DMS153 treated with DMSO at 0.1 percent for 48 hours (cell line): ENCODE results near the gene LMO1.

Experiments
- DNase-seq: peaks from one replicate; lab custom pipeline; 2025; ENCODE audit not compliant: unreplicated experiment; lab: John Stamatoyannopoulos, UW

Gene LMO1

DNA sequence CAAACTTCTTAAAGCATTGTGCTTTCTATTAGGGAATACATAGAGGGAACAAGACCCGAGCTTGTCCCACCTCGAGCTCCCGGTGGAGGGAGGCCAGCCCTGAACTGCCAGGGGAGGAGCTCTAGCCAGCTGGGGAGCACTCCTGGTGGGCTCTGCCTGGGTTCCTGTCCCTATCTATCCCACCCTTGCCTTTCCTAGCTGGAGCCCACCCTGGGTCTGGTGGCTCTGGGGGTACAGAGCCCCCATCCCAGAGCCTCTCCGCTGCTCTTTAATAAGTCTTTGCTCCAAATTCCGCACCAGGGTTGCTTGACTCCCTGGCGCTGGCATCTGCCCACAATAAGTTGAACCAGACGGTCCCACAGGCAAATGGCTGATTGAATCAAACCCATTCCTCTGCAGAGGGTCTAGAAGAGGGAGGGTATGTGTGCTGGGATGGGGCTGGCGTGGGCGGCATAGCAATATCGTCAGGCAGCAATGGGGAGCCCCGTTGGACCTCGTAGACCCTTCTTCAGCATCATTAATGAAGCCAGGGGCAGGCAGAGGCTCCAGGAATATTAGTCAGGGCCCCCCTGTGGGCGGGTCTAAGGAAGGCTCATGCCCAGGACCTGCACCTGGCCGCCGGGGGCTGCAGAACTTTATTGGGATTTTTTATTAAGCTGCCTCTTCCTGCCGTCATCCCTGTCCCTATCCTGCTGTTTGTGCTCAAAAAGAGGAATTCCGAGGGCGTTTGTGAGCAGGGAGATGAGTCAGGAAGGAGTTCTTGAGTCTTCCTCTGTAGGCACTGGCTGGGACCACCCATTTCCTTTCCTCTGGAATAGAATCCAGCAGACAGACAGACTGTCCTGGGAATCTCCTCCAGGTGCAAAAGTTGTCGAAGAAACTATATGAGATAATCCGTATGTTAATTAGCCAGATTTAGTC is 56.3 kb downstream of the LMO1 start:
- no peak for DNase-seq

GRCh38 chr11:8206251-8207079 is 57.2 kb downstream of the LMO1 start:
- DNase-seq, result peak; percentile 54

DNA sequence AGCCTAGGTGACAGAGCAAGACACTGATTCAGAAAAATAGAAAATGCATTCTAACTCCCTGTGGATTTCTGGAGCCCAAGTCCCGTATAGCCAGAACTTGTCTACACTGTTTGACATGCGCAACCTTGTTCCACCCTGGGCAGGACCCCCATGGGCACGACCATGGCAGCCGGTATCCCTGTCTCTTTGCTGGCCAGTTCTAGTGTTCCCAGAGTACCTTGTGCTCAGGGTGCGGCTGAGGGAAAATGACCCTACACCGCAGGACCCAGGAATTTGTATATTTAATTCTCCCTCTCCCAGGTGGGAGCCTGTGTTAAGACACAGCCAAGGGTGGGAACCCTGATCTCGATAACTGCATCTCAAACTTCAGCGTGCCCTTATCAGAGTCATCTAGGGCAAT is 58.1 kb downstream of the LMO1 start:
- DNase-seq, result no peak

GRCh38 chr11:8204596-8204995 is 59.1 kb downstream of the LMO1 start:
- DNase-seq, result no peak

DNA sequence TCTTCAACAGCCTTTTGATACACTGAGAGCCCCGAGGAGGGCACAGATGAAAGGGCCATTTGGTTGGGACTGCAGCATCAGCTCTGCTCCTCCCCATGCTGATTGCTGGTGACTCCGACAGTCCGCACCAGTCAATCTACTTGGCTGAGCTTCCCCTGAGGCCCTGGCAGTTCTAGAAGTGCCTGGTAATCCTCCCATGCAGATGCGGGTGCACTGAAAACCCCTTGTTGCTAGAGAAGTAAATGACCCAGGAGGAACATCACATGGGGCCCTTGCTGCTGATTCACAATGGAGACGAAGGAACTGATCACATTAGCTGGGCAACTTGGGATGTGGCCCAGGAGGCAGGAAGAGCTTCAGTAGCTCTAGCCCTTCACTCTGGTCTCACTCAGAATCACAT is 59.7 kb downstream of the LMO1 start:
- no peak for DNase-seq

DNA sequence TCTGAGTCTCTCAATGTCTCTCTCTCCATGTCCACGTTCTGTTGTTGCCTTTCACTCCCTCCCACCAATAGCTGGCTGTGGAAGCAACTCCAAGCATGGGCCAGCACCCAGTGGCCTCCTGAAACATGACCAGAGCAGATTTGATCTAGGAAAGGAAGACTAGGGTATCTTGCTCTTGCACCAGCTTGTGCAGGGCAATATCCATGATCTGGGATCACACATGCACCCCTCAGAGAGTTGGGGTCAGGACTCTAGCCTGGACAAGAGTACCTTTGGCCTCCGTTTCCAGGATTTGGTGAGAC is 60.3 kb downstream of the LMO1 start:
- DNase-seq, result no peak

GRCh38 chr11:8202516-8203413 is 60.9 kb downstream of the LMO1 start:
- no peak for DNase-seq

- DNase-seq, result no peak
Measured at GRCh38 chr11:8201644-8202365, 61.9 kb downstream of the LMO1 start.

DNA sequence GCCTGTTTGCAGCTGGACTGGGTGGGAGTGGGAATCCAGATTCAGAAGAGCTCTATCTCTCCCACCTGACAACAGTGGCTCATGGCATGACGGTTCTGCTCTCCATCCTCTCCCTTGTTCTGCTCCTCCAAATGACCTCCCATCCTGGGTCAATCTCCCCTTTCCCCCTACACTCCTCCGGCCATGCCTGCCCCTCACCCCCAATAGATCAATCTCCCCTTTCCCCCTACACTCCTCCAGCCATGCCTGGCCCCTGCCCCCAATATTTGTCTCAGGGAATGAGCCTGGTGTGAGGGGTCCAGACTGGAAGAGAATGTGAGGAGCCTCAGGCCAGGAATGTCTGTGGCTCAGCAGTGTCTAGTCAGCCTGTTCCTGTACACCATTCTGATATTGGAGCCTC is 64.0 kb downstream of the LMO1 start:
- no peak for DNase-seq

DNA sequence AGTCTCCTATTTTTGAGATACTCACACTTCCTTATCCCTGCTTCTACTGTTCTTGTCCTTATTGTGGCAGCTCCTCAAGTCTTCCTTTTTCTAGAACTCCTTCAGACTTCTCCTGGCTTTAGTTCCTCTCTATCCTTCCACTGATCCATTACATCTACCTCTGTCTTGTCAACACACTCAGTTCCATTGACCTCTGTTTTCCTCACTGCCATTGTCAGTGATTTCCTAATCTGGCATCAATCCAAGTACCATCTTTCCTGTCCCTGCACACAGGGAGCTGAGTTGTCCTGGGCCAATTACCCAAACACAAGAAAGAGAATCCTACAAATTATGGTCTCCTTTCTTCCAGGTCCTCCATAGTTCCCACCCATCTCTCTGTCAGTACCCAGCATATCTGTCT is 66.9 kb downstream of the LMO1 start:
- DNase-seq, result no peak

GRCh38 chr11:8194956-8195355 is 68.7 kb downstream of the LMO1 start:
- no peak for DNase-seq

DNA sequence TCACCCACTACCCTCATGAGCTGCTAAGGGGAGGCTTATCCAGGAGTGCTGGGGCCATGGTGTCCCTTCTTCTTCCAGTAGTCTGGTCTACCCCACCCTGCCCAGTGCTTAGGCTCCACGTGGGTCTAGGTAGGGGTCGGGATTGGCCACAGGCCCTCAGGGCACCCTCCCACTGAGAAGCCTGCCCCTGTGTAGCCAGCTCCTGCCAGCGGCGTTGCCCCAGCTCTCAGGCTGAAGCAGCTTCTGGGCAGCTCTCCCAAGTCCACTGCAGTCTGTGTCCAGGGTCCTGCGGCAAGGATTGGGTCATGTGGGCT is 70.8 kb downstream of the LMO1 start:
- DNase-seq, result no peak

DNA sequence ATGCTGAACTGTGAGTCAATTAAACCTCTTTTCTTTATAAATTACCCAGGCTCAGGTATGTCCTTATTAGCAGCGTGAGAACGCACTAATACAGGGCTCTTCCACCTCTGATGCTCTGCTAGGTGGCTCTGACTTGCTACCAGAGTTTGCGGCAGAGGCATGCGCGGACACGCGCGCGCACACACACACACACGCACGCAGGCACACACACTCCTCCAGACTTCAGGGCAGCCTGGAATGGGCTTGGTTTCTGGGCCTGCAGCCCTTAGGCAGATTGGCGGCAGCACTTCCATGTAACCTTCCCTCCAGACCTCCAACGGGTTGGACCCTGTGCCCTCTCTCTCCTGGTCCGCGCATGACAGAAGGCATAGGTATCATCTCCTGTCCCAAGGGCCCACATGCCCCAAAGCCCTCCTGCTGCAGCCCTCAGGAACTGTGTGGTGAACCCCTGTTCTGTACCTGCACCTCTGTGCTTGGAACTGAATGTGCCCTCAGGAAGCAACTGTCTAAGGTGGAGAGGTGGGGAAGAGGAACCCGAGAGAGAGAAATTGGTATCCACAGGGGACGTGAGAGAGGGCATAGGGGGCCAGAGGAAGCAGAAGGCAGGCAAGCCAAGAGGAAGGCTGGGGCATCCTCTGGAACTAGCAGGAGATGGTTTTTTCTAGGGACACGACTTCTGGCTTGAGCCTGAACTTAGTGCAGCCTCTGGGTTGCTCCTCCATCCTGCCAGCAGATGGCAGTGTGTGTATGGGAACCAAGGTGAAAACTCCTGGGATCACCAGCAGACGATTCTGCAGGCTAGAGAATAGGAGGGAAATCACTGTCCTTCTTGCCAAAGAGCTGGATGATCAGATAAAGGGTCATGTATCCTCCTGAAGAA is 71.4 kb downstream of the LMO1 start:
- DNase-seq, result peak; percentile 37

GRCh38 chr11:8190431-8190830 is 73.2 kb downstream of the LMO1 start:
- no peak for DNase-seq

DNA sequence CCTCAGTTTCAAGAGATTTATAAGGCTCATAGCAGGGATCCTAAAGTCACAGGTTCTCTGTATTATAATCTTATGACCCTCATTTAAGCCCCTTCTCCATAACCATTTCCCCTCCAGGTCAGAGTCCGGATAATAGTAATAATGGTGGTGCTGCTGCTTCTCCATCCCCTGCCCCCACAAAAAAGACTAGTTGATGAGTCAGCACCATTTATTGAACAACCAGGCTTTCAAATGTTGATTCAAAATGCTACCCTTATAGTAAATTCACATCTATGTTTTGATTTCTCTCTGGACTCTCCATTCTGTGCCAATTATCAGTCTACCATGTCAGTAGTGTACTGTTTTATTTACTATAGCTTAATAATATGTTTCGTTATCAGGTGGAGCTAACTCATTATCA is 77.2 kb downstream of the LMO1 start:
- no peak for DNase-seq

DNA sequence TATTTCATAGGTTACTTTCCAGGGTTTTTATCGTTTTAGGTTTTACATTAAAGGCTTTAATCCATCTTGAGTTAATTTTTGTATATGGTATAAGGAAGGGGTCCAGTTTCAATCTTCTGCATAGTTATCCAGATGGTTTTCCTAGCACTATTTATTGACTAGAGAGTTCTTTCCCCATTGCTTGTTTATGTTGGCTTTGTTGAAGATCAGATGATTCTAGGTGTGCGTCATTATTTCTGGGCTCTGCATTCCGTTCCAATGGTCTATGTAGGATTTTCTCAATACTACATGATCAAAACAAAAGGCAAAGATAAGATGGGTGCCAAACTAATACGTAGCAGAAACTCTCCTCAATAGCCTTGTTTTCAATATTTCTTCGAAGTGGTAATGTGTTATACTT is 80.6 kb downstream of the LMO1 start:
- no peak for DNase-seq

DNA sequence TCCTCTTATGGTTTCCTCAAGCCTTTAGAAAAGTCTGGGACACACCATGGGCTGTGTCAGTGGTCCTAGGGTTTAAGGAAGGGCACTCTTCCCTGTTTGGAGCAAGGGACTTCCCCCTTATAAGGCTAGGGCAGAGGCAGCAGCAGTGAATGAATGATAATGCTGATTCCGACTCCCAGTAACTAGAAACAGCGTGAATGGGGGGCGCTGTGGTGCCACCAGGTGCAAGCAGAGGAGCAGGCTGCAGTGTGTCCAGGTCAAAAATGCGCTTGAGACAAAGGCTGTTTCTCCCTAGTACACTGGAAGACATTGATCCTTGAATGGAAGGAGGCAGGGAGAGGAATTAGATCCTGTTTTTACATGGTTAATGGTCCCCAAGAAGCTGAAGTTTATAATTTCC is 83.2 kb downstream of the LMO1 start:
- DNase-seq, result no peak

GRCh38 chr11:8178297-8178696 is 85.4 kb downstream of the LMO1 start:
- DNase-seq, result no peak

GRCh38 chr11:8177136-8177535 is 86.5 kb downstream of the LMO1 start:
- DNase-seq, result no peak
